Activated CD4-positive, alpha-beta T cell treated with anti-CD3 and anti-CD28 coated beads for 36 hours (primary cell): ENCODE results near the gene AKAP8. TPM values are rescaled to one million over a fixed set of nuclear protein-coding genes. Genes with fewer than 3 reads are reported as not detected.
"Not testable (repeated sequence)": the region's sequence is repeated elsewhere in the genome, so short reads cannot be mapped to it uniquely, and the experiment has no call there.

ENCODE experiments used
- ATAC-seq: fragments of 200-7000 bp; cut with Tn5 transposase; one replicate; pipeline ENCODE4 v1.10.0; 2021; ENCODE audit warnings: mild to moderate bottlenecking, moderate library complexity
- CTCF ChIA-PET: fragments of 350-600 bp; sonication (Branson Sonifier 250); formaldehyde crosslinking; loops from one replicate; lab custom pipeline; 2021; ENCODE audit warnings: antibody characterized with exemption; lab: Charles Lee
- POLR2A ChIA-PET: fragments of 350-600 bp; sonication (Branson Sonifier 250); formaldehyde crosslinking; loops from one replicate; lab custom pipeline; 2021; ENCODE audit warnings: antibody characterized with exemption, inconsistent platforms; lab: Charles Lee
- DNase-seq: peaks from one replicate; pipeline ENCODE4 v3.0.0-alpha.2; 2020
- H3K27ac Mint-ChIP-seq: one replicate; pipeline ENCODE4 v1.8.0; 2021; ENCODE audit warnings: mixed read lengths
- H3K27me3 Mint-ChIP-seq: one replicate; pipeline ENCODE4 v1.8.0; 2021; ENCODE audit warnings: mixed read lengths
- H3K36me3 Mint-ChIP-seq: one replicate; pipeline ENCODE4 v1.8.0; 2021; ENCODE audit warnings: low read depth, mixed read lengths
- H3K4me1 Mint-ChIP-seq: one replicate; pipeline ENCODE4 v1.8.0; 2021; ENCODE audit warnings: mixed read lengths
- H3K4me3 Mint-ChIP-seq: one replicate; pipeline ENCODE4 v1.8.0; 2021; ENCODE audit warnings: mild to moderate bottlenecking, moderate library complexity, mixed read lengths
- H3K9me3 Mint-ChIP-seq: one replicate; pipeline ENCODE4 v1.8.0; 2021; ENCODE audit warnings: low read depth, mixed read lengths
- intact Hi-C, 2 experiments: fragments of 100-400 bp; cut with DNase I in 1 of 2; cut with micrococcal nuclease in 1 of 2; formaldehyde crosslinking; loops; one replicate each; pipeline versions ENCODE4 v1.14.2 to v1.15.1; 2022 to 2024; cut with DNase I, micrococcal nuclease
- total RNA-seq, 2 experiments: library from RNA; stranded (reverse); gene quantifications; one replicate each; pipeline ENCODE4 v1.2.3, GENCODE V29; 2021

Gene AKAP8
- total RNA-seq, 2 experiments from 2014 or later, result 47.9 to 54.3 TPM

GRCh38 chr19:15421721-15422260 is 42.2 kb upstream of the AKAP8 start:
- H3K27ac Mint-ChIP-seq, result no peak overlapping the region
- no peaks in the 10 kb centered on the region for H3K9me3 Mint-ChIP-seq
- POLR2A ChIA-PET, result interaction anchor here (1.0 kb wide), 1 partner anchor 12 kb away, joined by 3 read pairs; no protein-coding TSS in a partner anchor
- no peak for ATAC-seq
- CTCF ChIA-PET, result interaction anchor here (1.0 to 1.4 kb wide), 2 partner anchors 134 to 244 kb away, joined by 3 to 6 read pairs; no protein-coding TSS in a partner anchor
- H3K36me3 Mint-ChIP-seq, result peaks cover 41% of the 10 kb centered on the region
- no peak for DNase-seq
- no peaks in the 10 kb centered on the region for H3K27me3 Mint-ChIP-seq
- H3K4me3 Mint-ChIP-seq, result no peak overlapping the region
- intact Hi-C loops, result no loop called here
- peaks cover 21% of the 10 kb centered on the region for H3K4me1 Mint-ChIP-seq

GRCh38 chr19:15421136-15421695 is 41.6 kb upstream of the AKAP8 start:
- peaks cover 27% of the 10 kb centered on the region for H3K4me1 Mint-ChIP-seq
- DNase-seq (no peak), ATAC-seq (no peak)
- H3K36me3 Mint-ChIP-seq, result peaks cover 39% of the 10 kb centered on the region
- H3K27ac Mint-ChIP-seq, result no peak overlapping the region
- H3K9me3 Mint-ChIP-seq, result no peaks in the 10 kb centered on the region
- no peak overlapping the region for H3K4me3 Mint-ChIP-seq
- CTCF ChIA-PET, result interaction anchor here (0.6 to 5.1 kb wide), 7 partner anchors 13 to 244 kb away, joined by 3 to 72 read pairs (median 17); no protein-coding TSS in a partner anchor
- POLR2A ChIA-PET, result interaction anchor here (1.0 kb wide), 1 partner anchor 12 kb away, joined by 3 read pairs; no protein-coding TSS in a partner anchor
- intact Hi-C loops, result no loop called here
- H3K27me3 Mint-ChIP-seq, result no peaks in the 10 kb centered on the region

- H3K27ac Mint-ChIP-seq, result peak overlapping the region; percentile 42
Observed at GRCh38 chr19:15419413-15420025, 39.9 kb upstream of the AKAP8 start.

GRCh38 chr19:15418579-15419412 is 39.2 kb upstream of the AKAP8 start, which contains the start of gene AKAP8L:
Gene AKAP8L, minus strand, starts transcription at chr19:15418988. Its CDS starts 65 bp downstream, at chr19:15418923.
- DNase-seq, result peak; percentile 99
- Mint-ChIP-seq H3K36me3 (peaks cover 32% of the 10 kb centered on the region), H3K4me3 (peak within 1 kb of the TSS; percentile 98), H3K27me3 (no peaks in the 10 kb centered on the region), H3K27ac (peak within 1 kb of the TSS; percentile 98), H3K9me3 (no peaks in the 10 kb centered on the region), H3K4me1 (peaks cover 37% of the 10 kb centered on the region)
- CTCF ChIA-PET, result interaction anchor here (0.6 to 5.1 kb wide), 33 partner anchors 9 to 677 kb away, joined by 3 to 72 read pairs (median 4); partner anchors contain the start of genes AKAP8, PGLYRP2 and RASAL3
- POLR2A ChIA-PET, result interaction anchor here (0.6 to 3.0 kb wide), 16 partner anchors 10 to 714 kb away, joined by 3 to 33 read pairs (median 4); partner anchors contain the start of gene AKAP8
- intact Hi-C loops, result loop anchor here (1.0 to 5.0 kb wide), 13 partner anchors 14 to 293 kb away; partner anchors contain the start of genes AKAP8 (in 2 of the 2), BRD4 (in 2 of the 2) and RASAL3 (in 1 of the 2)
- peak; percentile 98 for ATAC-seq

More at GRCh38 chr19:15419413-15420025, 39.9 kb upstream of the AKAP8 start:
- intact Hi-C loops, result loop anchor here (1.0 to 5.0 kb wide), 13 partner anchors 13 to 294 kb away; partner anchors contain the start of genes AKAP8 (in 2 of the 2), BRD4 (in 2 of the 2) and RASAL3 (in 1 of the 2)
- POLR2A ChIA-PET, result interaction anchor here (0.6 to 3.0 kb wide), 13 partner anchors 10 to 714 kb away, joined by 3 to 33 read pairs (median 4); partner anchors contain the start of gene AKAP8
- ATAC-seq (no peak), DNase-seq (peak; percentile 34)
- peak overlapping the region; percentile 98 for H3K4me3 Mint-ChIP-seq
- H3K9me3 Mint-ChIP-seq, result no peaks in the 10 kb centered on the region
- peaks cover 36% of the 10 kb centered on the region for H3K4me1 Mint-ChIP-seq
- CTCF ChIA-PET, result interaction anchor here (0.6 to 5.1 kb wide), 33 partner anchors 9 to 678 kb away, joined by 3 to 72 read pairs (median 4); partner anchors contain the start of genes AKAP8, PGLYRP2 and RASAL3
- H3K27me3 Mint-ChIP-seq, result no peaks in the 10 kb centered on the region
- peaks cover 37% of the 10 kb centered on the region for H3K36me3 Mint-ChIP-seq

GRCh38 chr19:15418231-15418578 is 38.6 kb upstream of the AKAP8 start:
- intact Hi-C loops, result loop anchor here in 1 of 2 experiments (2.0 to 5.0 kb wide), 2 partner anchors 49 to 86 kb away; partner anchors contain the start of gene BRD4
- H3K9me3 Mint-ChIP-seq, result no peaks in the 10 kb centered on the region
- ATAC-seq, result no peak
- POLR2A ChIA-PET, result interaction anchor here (0.6 to 3.0 kb wide), 10 partner anchors 11 to 280 kb away, joined by 3 to 33 read pairs (median 4); partner anchors contain the start of gene AKAP8
- peak overlapping the region; percentile 98 for H3K4me3 Mint-ChIP-seq
- peaks cover 42% of the 10 kb centered on the region for H3K4me1 Mint-ChIP-seq
- peak overlapping the region; percentile 98 for H3K27ac Mint-ChIP-seq
- CTCF ChIA-PET, result interaction anchor here (1.0 to 5.1 kb wide), 14 partner anchors 9 to 329 kb away, joined by 3 to 72 read pairs (median 10); partner anchors contain the start of gene AKAP8
- H3K27me3 Mint-ChIP-seq, result no peaks in the 10 kb centered on the region
- H3K36me3 Mint-ChIP-seq, result peaks cover 29% of the 10 kb centered on the region
- DNase-seq, result no peak

- no peaks in the 10 kb centered on the region for H3K9me3 Mint-ChIP-seq
- ChIA-PET CTCF (interaction anchor here (1.0 to 5.1 kb wide), 5 partner anchors 17 to 240 kb away, joined by 3 to 72 read pairs (median 10); no protein-coding TSS in a partner anchor), POLR2A (interaction anchor here (1.0 to 3.0 kb wide), 4 partner anchors 12 to 138 kb away, joined by 3 to 33 read pairs (median 16); partner anchors contain the start of gene AKAP8)
- H3K4me3 Mint-ChIP-seq, result peak overlapping the region; percentile 98
- peak overlapping the region; percentile 98 for H3K27ac Mint-ChIP-seq
- peaks cover 47% of the 10 kb centered on the region for H3K4me1 Mint-ChIP-seq
- DNase-seq (no peak), ATAC-seq (no peak)
- no peaks in the 10 kb centered on the region for H3K27me3 Mint-ChIP-seq
- peaks cover 24% of the 10 kb centered on the region for H3K36me3 Mint-ChIP-seq
- intact Hi-C loops, result loop anchor here in 1 of 2 experiments (2.0 to 5.0 kb wide), 2 partner anchors 49 to 85 kb away; partner anchors contain the start of gene BRD4
Observed at GRCh38 chr19:15417699-15418098, 38.1 kb upstream of the AKAP8 start.

- Mint-ChIP-seq H3K4me1 (peaks cover 40% of the 10 kb centered on the region), H3K27ac (peak overlapping the region; percentile 5), H3K9me3 (no peaks in the 10 kb centered on the region), H3K27me3 (no peaks in the 10 kb centered on the region), H3K36me3 (peaks cover 22% of the 10 kb centered on the region), H3K4me3 (no peak overlapping the region)
- DNase-seq (no peak), ATAC-seq (no peak)
- POLR2A ChIA-PET, result no interaction called here
- CTCF ChIA-PET, result interaction anchor here (1.4 kb wide), 1 partner anchor 143 kb away, joined by 5 read pairs; no protein-coding TSS in a partner anchor
- intact Hi-C loops, result no loop called here
Observed at GRCh38 chr19:15412832-15413231, 33.2 kb upstream of the AKAP8 start.

GRCh38 chr19:15411351-15411750 is 31.8 kb upstream of the AKAP8 start:
- H3K4me3 Mint-ChIP-seq, H3K27me3 Mint-ChIP-seq, H3K9me3 Mint-ChIP-seq, DNase-seq, ATAC-seq, intact Hi-C loops: not testable (repeated sequence)
- ChIA-PET CTCF (interaction anchor here (0.6 to 1.4 kb wide), 4 partner anchors 148 to 643 kb away, joined by 3 to 5 read pairs (median 4); no protein-coding TSS in a partner anchor), POLR2A (interaction anchor here (0.7 kb wide), 1 partner anchor 14 kb away, joined by 4 read pairs; no protein-coding TSS in a partner anchor)
- Mint-ChIP-seq H3K4me1 (peaks cover 31% of the 10 kb centered on the region), H3K27ac (peak overlapping the region; percentile 37), H3K36me3 (peaks cover 18% of the 10 kb centered on the region)

GRCh38 chr19:15404780-15405211 is 25.2 kb upstream of the AKAP8 start:
- POLR2A ChIA-PET, result no interaction called here
- Mint-ChIP-seq H3K4me3 (no peak overlapping the region), H3K4me1 (peaks cover 22% of the 10 kb centered on the region), H3K27me3 (no peaks in the 10 kb centered on the region), H3K9me3 (no peaks in the 10 kb centered on the region), H3K36me3 (peaks cover 21% of the 10 kb centered on the region), H3K27ac (peak overlapping the region; percentile 30)
- CTCF ChIA-PET, result interaction anchor here (0.9 to 1.8 kb wide), 3 partner anchors 10 to 14 kb away, joined by 3 to 5 read pairs (median 3); partner anchors contain the start of gene AKAP8L
- ATAC-seq (no peak), DNase-seq (no peak)
- intact Hi-C loops, result no loop called here
